NCI-H1694 treated with DMSO at 0.1 percent for 48 hours (cell line): ENCODE results near the gene PUDP.
"Not testable (repeated sequence)": the region's sequence is repeated elsewhere in the genome, so short reads cannot be mapped to it uniquely, and the experiment has no call there.

Experiments used
- DNase-seq: peaks from one replicate; lab custom pipeline; 2025; lab: John Stamatoyannopoulos, UW

PUDP gene

GRCh38 chrX:7147978-7148854 is at the start of gene PUDP:
Gene PUDP, minus strand, starts transcription at chrX:7148153. Its CDS starts 40 bp downstream, at chrX:7148113.
- DNase-seq: peak; percentile 37

GRCh38 chrX:7194606-7195005 is 46.7 kb upstream of the PUDP start:
- DNase-seq: no peak

GRCh38 chrX:7192871-7193270 is 44.9 kb upstream of the PUDP start:
- DNase-seq: no peak

GRCh38 chrX:7191681-7192110 is 43.7 kb upstream of the PUDP start:
- no peak for DNase-seq

GRCh38 chrX:7190157-7190556 is 42.2 kb upstream of the PUDP start:
- DNase-seq: no peak

- DNase-seq: no peak
Observed at GRCh38 chrX:7188672-7189071, 40.7 kb upstream of the PUDP start.

- DNase-seq: no peak
Observed at GRCh38 chrX:7184816-7185215, 36.9 kb upstream of the PUDP start.

GRCh38 chrX:7179446-7179845 is 31.5 kb upstream of the PUDP start:
- DNase-seq: no peak

- DNase-seq: not testable (repeated sequence)
Observed at GRCh38 chrX:7178859-7179258, 30.9 kb upstream of the PUDP start.

GRCh38 chrX:7170898-7171297 is 22.9 kb upstream of the PUDP start:
- no peak for DNase-seq

GRCh38 chrX:7169627-7170026 is 21.7 kb upstream of the PUDP start:
- DNase-seq: no peak

GRCh38 chrX:7168371-7168770 is 20.4 kb upstream of the PUDP start:
- no peak for DNase-seq

- DNase-seq: no peak
Observed at GRCh38 chrX:7164174-7164573, 16.2 kb upstream of the PUDP start.

- DNase-seq: no peak
Observed at GRCh38 chrX:7163146-7163677, 15.3 kb upstream of the PUDP start.

- no peak for DNase-seq
Observed at GRCh38 chrX:7159149-7159861, 11.4 kb upstream of the PUDP start.

GRCh38 chrX:7158468-7158990 is 10.6 kb upstream of the PUDP start:
- DNase-seq: no peak

- no peak for DNase-seq
Observed at GRCh38 chrX:7156879-7157278, 8.9 kb upstream of the PUDP start.

GRCh38 chrX:7155163-7155562 is 7.2 kb upstream of the PUDP start:
- no peak for DNase-seq

GRCh38 chrX:7154041-7154597 is 6.2 kb upstream of the PUDP start:
- DNase-seq: no peak

GRCh38 chrX:7153231-7153630 is 5.3 kb upstream of the PUDP start:
- DNase-seq: no peak

GRCh38 chrX:7149411-7149810 is 1.5 kb upstream of the PUDP start:
- DNase-seq: no peak

GRCh38 chrX:7147413-7147977 is 458 bp downstream of the PUDP start, which contains the start of gene STS:
Gene STS, plus strand, starts transcription at chrX:7147712. Its CDS starts 105,488 bp downstream, at chrX:7253200.
- peak; percentile 1 for DNase-seq
